Left lung (tissue), 10 donors: ENCODE measurements around the gene DIPK1C. TPM values are rescaled to one million over a fixed set of nuclear protein-coding genes. Genes with fewer than 3 reads are reported as not detected.

ENCODE experiments used
- ATAC-seq: fragments of 200-7000 bp; cut with Tn5 transposase; one replicate; pipeline ENCODE4 v1.9.1; 2020; ENCODE audit warnings: moderate library complexity
- DNase-seq, 4 donors: peaks; one replicate each; pipeline ENCODE4 v3.0.0-alpha.2; 2013 to 2020
- H3K27ac ChIP-seq, 2 donors: fragments of 200-600 bp; sonication (generic) in 1 of 2; one replicate each; pipeline versions ENCODE4 v1.5.0 to v1.8.0; 2020 to 2021
- H3K27me3 ChIP-seq, 2 donors: fragments of 200-600 bp; sonication (generic) in 1 of 2; one replicate each; pipeline versions ENCODE4 v1.5.0 to v1.8.0; 2020 to 2021
- H3K36me3 ChIP-seq, 2 donors: fragments of 200-600 bp; sonication (generic) in 1 of 2; one replicate each; pipeline versions ENCODE4 v1.5.0 to v1.8.0; 2020 to 2021
- H3K4me1 ChIP-seq, 2 donors: fragments of 200-600 bp; one replicate each; pipeline ENCODE4 v1.8.0; 2021
- H3K4me3 ChIP-seq, 2 donors: fragments of 200-600 bp; sonication (generic) in 1 of 2; one replicate each; pipeline versions ENCODE4 v1.5.0 to v1.8.0; 2020 to 2021; ENCODE audit warnings: mild to moderate bottlenecking in 1 of 2
- H3K9me3 ChIP-seq, 2 donors: fragments of 200-600 bp; sonication (generic) in 1 of 2; one replicate each; pipeline versions ENCODE4 v1.5.0 to v1.8.0; 2020 to 2021
- intact Hi-C, 2 donors: fragments of 100-400 bp; cut with DNase I; formaldehyde crosslinking; loops; one replicate each; pipeline versions ENCODE4 v1.11.2 to v1.14.2; 2022
- polyA plus RNA-seq, 6 donors: library from polyadenylated mRNA; unstranded; fragments of 120-200 nt; gene quantifications; one replicate each; pipeline ENCODE4 v1.2.1, GENCODE V29; 2013; ENCODE audit not compliant: insufficient read length in 6 of 6
- total RNA-seq, 2 donors: library from RNA; stranded (reverse); fragmentation: NEBNext Ultra II Directional; extraction: Animal tissue kit (Norgen Biotek cat#: 25700); gene quantifications; one replicate each; pipeline ENCODE4 v1.2.1, GENCODE V29; 2021
- TF ChIP-seq, protein P1 (sequence below), 2 donors: fragments of 200-600 bp; sonication (generic) in 1 of 2; IDR thresholded peaks; one replicate each; pipeline versions ENCODE4 v1.5.0 to v1.8.0; 2021; ENCODE audit warnings: antibody characterized with exemption in 2 of 2
- donor health status: DM: no; HTN: yes; CAD: no.
- donor health status: DM: no; HTN: no; CAD: no.

Gene DIPK1C
- total and polyA plus RNA-seq, 8 donors: 0.09 to 0.31 (median 0.21) TPM; not detected in 3

DNA sequence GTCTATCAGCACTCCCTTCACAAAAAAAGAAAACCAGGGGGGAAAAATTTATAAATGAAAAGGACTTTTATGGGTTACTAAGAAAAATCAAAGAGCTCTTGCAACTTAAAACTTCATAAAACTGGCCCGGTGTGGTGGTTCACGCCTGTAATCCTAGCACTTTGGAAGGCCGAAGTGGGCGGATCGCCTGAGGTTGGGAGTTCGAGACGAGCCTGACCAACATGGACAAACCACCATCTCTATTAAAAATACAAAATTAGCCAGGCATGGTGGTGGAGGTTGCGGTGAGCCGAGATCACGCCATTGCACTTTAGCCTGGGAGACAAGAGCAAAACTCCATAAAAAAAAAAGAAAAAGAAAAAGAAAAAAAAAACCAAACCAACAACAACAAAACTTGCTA, 1.7 kb downstream of the DIPK1C start:
- DNase-seq: no peak
- Histone ChIP-seq H3K27ac (no peak overlapping the region), H3K9me3 (no peaks in the 10 kb centered on the region), H3K4me3 (no peak overlapping the region), H3K27me3 (peaks cover 33 to 70% of the 10 kb centered on the region in 2 donors), H3K36me3 (no peaks in the 10 kb centered on the region), H3K4me1 (peaks cover 7 to 14% of the 10 kb centered on the region in 2 donors)
- TF ChIP-seq, protein P1, sequence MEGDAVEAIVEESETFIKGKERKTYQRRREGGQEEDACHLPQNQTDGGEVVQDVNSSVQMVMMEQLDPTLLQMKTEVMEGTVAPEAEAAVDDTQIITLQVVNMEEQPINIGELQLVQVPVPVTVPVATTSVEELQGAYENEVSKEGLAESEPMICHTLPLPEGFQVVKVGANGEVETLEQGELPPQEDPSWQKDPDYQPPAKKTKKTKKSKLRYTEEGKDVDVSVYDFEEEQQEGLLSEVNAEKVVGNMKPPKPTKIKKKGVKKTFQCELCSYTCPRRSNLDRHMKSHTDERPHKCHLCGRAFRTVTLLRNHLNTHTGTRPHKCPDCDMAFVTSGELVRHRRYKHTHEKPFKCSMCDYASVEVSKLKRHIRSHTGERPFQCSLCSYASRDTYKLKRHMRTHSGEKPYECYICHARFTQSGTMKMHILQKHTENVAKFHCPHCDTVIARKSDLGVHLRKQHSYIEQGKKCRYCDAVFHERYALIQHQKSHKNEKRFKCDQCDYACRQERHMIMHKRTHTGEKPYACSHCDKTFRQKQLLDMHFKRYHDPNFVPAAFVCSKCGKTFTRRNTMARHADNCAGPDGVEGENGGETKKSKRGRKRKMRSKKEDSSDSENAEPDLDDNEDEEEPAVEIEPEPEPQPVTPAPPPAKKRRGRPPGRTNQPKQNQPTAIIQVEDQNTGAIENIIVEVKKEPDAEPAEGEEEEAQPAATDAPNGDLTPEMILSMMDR (IDR thresholded peaks at IDR 0.05): no peak
- no peak for ATAC-seq
- intact Hi-C loops: no loop called here

DNA sequence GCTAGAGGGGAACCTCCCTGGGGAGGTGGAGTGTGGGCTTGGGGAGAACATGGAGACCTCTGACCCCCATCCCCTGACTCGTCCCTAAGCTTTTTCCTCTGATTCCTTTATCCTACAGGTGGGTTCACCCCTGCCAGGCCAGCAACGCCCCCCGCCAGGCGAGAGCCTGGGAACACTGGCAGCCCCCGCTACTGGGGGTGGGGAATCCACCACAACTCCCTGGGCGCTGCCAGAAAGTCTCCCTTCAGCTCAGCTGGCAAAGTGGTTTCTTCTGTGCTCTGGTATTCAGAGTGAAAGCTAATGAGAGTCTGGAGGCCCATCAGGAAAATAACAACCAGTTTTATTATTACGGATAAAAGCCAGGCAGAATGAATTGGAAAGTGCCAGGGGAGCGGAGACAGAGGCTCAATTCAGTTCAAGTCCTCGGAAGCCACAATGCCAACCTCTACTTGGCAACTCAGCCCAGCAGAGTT, 2.8 kb downstream of the DIPK1C start:
- DNase-seq (no peak), ATAC-seq (no peak)
- Histone ChIP-seq H3K36me3 (no peaks in the 10 kb centered on the region), H3K27ac (no peak overlapping the region), H3K4me1 (peaks cover 7 to 14% of the 10 kb centered on the region in 2 donors), H3K9me3 (no peaks in the 10 kb centered on the region), H3K27me3 (peaks cover 33 to 63% of the 10 kb centered on the region in 2 donors), H3K4me3 (no peak overlapping the region)
- TF ChIP-seq, protein P1 (IDR thresholded peaks at IDR 0.05): no peak
- intact Hi-C loops: no loop called here

DNA sequence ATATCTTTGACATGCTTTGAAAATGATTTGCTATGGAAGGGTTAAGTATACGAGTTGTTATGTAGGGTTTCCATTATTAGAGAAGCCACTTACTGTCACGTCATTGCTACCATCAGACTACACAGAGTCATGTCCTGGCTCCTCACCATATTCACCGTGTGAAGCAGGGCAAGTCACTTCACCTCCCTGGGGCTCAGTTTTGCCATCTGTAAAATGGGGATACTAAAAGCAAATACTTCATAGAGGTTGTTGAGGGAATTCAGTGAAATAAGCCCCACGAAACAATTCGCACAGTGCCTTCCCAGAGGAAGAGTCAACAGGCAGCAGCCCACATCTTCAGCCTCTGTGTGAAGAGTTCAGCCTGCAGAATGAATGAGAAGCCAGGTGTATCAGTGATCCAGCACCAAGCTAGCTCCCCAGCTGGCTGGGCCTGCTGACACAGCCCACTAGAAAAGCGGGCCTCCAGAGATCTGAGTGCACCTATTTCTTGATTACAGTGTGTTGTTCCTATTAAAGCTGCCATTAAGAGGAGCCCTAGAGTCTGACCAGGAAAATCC, 3.4 kb downstream of the DIPK1C start:
- DNase-seq (no peak), ATAC-seq (no peak)
- TF ChIP-seq, protein P1 (IDR thresholded peaks at IDR 0.05): no peak
- intact Hi-C loops: no loop called here
- no peak overlapping the region for H3K27ac ChIP-seq
- H3K4me1 ChIP-seq: peaks cover 7 to 14% of the 10 kb centered on the region in 2 donors
- no peak overlapping the region for H3K4me3 ChIP-seq
- no peaks in the 10 kb centered on the region for H3K9me3 ChIP-seq
- peaks cover 33 to 58% of the 10 kb centered on the region in 2 donors for H3K27me3 ChIP-seq
- H3K36me3 ChIP-seq: no peaks in the 10 kb centered on the region

DNA sequence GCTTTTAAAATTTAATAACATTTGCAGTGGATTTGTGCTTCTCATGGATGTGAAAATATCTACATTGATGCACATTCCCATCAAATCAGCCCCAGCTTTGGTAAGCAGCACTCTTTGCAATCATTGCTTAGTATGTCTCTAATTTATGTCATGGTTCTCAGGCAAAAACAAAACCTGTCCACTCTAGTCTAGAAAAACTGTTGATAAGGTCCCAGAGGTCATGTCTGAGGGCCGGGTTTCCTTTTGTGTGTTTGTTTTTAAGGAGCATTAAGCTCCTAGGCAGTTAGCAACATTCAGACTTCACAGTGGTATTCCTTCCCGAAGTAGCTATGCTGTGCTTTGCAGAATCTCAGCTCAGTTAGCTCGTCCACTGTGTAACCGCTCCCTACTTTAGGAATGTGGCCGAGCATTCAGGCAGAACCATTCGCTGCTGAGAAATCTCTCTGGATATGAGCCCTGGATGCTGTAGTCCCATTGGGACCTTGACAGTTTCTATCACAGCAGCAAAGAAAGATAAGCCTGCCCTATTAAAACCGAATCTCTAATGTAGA, 4.0 kb downstream of the DIPK1C start:
- peaks cover 31 to 55% of the 10 kb centered on the region in 2 donors for H3K27me3 ChIP-seq
- intact Hi-C loops: no loop called here
- H3K4me3 ChIP-seq: no peak overlapping the region
- peaks cover 7 to 14% of the 10 kb centered on the region in 2 donors for H3K4me1 ChIP-seq
- H3K27ac ChIP-seq: no peak overlapping the region
- DNase-seq (no peak), ATAC-seq (no peak)
- TF ChIP-seq, protein P1 (IDR thresholded peaks at IDR 0.05): no peak
- H3K36me3 ChIP-seq: no peaks in the 10 kb centered on the region
- no peaks in the 10 kb centered on the region for H3K9me3 ChIP-seq

DNA sequence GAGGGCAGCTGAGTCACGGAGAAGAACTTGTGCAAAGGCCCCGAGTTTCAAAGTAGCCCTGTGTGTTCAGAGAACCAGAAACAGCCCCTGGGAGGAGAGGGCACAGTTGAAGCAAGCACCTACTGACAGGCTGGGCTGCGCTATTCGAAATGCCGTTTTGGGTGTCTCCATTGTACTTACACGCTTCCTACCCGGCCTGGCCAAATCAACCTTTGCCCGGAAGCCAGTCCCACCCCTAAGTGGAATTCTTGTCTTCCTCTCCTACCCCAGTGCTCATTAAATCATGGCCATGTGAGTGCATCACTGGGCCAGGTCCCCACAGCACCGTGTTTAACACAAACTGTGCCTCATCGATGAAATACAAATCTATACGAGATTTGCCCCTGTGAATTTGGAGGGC, 6.0 kb downstream of the DIPK1C start:
- Histone ChIP-seq H3K9me3 (no peaks in the 10 kb centered on the region), H3K27ac (no peak overlapping the region), H3K4me3 (no peak overlapping the region), H3K27me3 (peaks cover 18 to 35% of the 10 kb centered on the region in 2 donors), H3K4me1 (peaks cover 2% of the 10 kb centered on the region in 2 donors), H3K36me3 (no peaks in the 10 kb centered on the region)
- DNase-seq (no peak), ATAC-seq (no peak)
- TF ChIP-seq, protein P1 (IDR thresholded peaks at IDR 0.05): no peak
- intact Hi-C loops: no loop called here
